CD4-positive, alpha-beta T cell treated with Interleukin-21 for 1 hour (primary cell): ENCODE measurements around the gene CFAP53.

Source experiments
- DNase-seq: peaks from one replicate; pipeline ENCODE4 v3.0.0-alpha.2; 2020

CFAP53 gene

GRCh38 chr18:50193796-50194630 is 72.3 kb downstream of the CFAP53 start:
- DNase-seq, result no peak

- no peak for DNase-seq
Observed at GRCh38 chr18:50192995-50193795, 73.1 kb downstream of the CFAP53 start.

- DNase-seq, result no peak
Observed at GRCh38 chr18:50190926-50191325, 75.4 kb downstream of the CFAP53 start.

- DNase-seq, result no peak
Observed at GRCh38 chr18:50190236-50190635, 76.1 kb downstream of the CFAP53 start.

GRCh38 chr18:50189160-50189559 is 77.1 kb downstream of the CFAP53 start:
- DNase-seq, result no peak

- DNase-seq, result no peak
Observed at GRCh38 chr18:50188652-50189051, 77.6 kb downstream of the CFAP53 start.

GRCh38 chr18:50187659-50188058 is 78.6 kb downstream of the CFAP53 start:
- DNase-seq, result no peak

GRCh38 chr18:50186385-50186784 is 79.9 kb downstream of the CFAP53 start:
- DNase-seq, result no peak

- DNase-seq, result no peak
Observed at GRCh38 chr18:50183556-50183955, 82.7 kb downstream of the CFAP53 start.

GRCh38 chr18:50182511-50182910 is 83.8 kb downstream of the CFAP53 start:
- no peak for DNase-seq

GRCh38 chr18:50181590-50181989 is 84.7 kb downstream of the CFAP53 start:
- no peak for DNase-seq

GRCh38 chr18:50179465-50179864 is 86.8 kb downstream of the CFAP53 start:
- no peak for DNase-seq

- no peak for DNase-seq
Observed at GRCh38 chr18:50177294-50177992, 88.9 kb downstream of the CFAP53 start.
